Uterus (tissue), 2 donors: ENCODE measurements around the gene EBP.

Source experiments
- POLR2A ChIP-seq, 2 donors: fragments of 450-650 bp; IDR thresholded peaks; one replicate each; pipeline ENCODE4 v1.6.1; 2016; ENCODE audit warnings: antibody characterized with exemption in 2 of 2, mild to moderate bottlenecking in 1 of 2, moderate library complexity in 1 of 2
- TF ChIP-seq, protein P1 (sequence below), 4 experiments: fragments of 200-600 bp in 2 of 4; fragments of 450-650 bp in 2 of 4; sonication (generic) in 2 of 4; IDR thresholded peaks; one replicate each; pipeline ENCODE4 v1.5.1; 2016 to 2019; ENCODE audit warnings: antibody characterized with exemption in 4 of 4, mild to moderate bottlenecking in 2 of 4, moderate library complexity in 1 of 4

DNA sequence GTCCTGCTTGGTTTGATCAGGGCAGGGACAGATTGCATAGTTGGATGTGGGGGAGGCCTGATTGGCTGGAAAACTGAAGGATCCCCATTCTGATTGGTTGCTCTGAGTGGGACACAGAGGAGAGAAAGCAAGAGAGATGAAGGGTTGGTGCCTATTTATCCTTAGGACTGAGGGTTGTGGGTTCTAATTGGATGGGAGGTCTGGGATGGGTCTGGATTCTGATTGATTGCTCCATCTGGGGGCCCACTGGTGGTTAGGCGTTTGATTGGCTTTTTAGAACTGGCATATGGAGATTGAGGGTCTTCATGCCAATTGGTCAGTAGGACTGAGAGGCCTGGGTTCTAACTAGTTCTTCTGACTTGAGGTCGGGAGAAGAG is 644 bp upstream of the EBP start:
- TF ChIP-seq POLR2A (IDR thresholded peaks at IDR 0.05), result no peak
- TF ChIP-seq, protein P1, sequence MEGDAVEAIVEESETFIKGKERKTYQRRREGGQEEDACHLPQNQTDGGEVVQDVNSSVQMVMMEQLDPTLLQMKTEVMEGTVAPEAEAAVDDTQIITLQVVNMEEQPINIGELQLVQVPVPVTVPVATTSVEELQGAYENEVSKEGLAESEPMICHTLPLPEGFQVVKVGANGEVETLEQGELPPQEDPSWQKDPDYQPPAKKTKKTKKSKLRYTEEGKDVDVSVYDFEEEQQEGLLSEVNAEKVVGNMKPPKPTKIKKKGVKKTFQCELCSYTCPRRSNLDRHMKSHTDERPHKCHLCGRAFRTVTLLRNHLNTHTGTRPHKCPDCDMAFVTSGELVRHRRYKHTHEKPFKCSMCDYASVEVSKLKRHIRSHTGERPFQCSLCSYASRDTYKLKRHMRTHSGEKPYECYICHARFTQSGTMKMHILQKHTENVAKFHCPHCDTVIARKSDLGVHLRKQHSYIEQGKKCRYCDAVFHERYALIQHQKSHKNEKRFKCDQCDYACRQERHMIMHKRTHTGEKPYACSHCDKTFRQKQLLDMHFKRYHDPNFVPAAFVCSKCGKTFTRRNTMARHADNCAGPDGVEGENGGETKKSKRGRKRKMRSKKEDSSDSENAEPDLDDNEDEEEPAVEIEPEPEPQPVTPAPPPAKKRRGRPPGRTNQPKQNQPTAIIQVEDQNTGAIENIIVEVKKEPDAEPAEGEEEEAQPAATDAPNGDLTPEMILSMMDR (IDR thresholded peaks at IDR 0.05), result no peak
